ENCODE measurements around the gene KRTCAP2. TPM values are rescaled to one million over a fixed set of nuclear protein-coding genes. Genes with fewer than 3 reads are reported as not detected.
"Not testable (repeated sequence)": the region's sequence is repeated elsewhere in the genome, so short reads cannot be mapped to it uniquely, and the experiment has no call there.

The KRTCAP2 gene
- total RNA-seq, 1 donor from 2014 or later, result 173 TPM

DNA sequence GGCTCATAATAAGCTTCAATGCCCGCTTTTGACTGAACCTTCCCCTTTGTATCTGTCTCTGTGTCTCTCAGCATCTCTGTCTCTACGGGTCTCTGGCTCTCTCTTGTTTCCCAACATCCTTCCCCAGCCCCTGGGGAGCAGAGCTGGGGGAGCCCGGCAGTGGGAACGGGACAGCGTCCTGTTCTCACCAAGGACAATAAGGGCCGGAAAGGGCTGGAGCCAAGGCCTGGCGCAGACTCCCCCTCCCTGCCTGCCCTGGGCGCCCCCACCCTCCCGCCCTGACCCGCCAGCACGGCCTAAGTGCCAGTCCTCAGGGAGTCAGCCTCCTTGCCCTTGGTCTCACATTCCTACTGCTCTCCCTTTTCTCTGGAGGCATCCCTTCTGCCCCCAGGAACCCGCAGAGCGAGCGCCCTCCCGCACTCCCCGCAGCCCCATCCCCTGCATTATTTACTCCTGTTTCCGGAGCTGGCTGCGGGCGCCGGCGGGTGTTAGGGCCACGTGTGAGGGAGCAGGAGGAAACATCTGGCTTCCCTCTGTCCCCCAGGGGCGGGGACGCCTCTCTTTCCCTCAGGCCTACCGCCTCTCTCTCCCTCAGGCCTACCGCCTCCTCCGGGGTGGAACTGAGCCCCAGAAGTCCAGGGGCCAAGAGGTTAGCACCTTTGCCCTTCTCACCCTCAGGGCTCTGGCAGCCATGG, 6.5 kb downstream of the KRTCAP2 start:
- peak overlapping the region; percentile 98 for H3K27ac Mint-ChIP-seq (ENCODE audit: unreplicated experiment)

GRCh38 chr1:155166051-155166470, 7.0 kb downstream of the KRTCAP2 start:
- no peak for TF ChIP-seq CTCF (IDR thresholded peaks at IDR 0.05; ENCODE audit: unreplicated experiment)
- no peaks in the 10 kb centered on the region for H3K9me3 Mint-ChIP-seq (ENCODE audit: unreplicated experiment)
- H3K36me3 Mint-ChIP-seq (ENCODE audit: low read depth, unreplicated experiment), result peaks cover 12% of the 10 kb centered on the region
- peaks cover 18% of the 10 kb centered on the region for H3K4me1 Mint-ChIP-seq (ENCODE audit: unreplicated experiment)
- peak; percentile 46 for DNase-seq (ENCODE audit: low spot score)
- H3K27ac Mint-ChIP-seq (ENCODE audit: unreplicated experiment), result peak overlapping the region; percentile 98
- H3K27me3 Mint-ChIP-seq (ENCODE audit: unreplicated experiment), result peaks cover 6% of the 10 kb centered on the region
- peak overlapping the region; percentile 79 for H3K4me3 Mint-ChIP-seq (ENCODE audit: unreplicated experiment)

More for the DNA sequence above, 6.5 kb downstream of the KRTCAP2 start:
- no peak for TF ChIP-seq CTCF (IDR thresholded peaks at IDR 0.05; ENCODE audit: unreplicated experiment)
- Mint-ChIP-seq H3K9me3 (ENCODE audit: unreplicated experiment) (no peaks in the 10 kb centered on the region), H3K4me1 (ENCODE audit: unreplicated experiment) (peaks cover 18% of the 10 kb centered on the region), H3K27me3 (ENCODE audit: unreplicated experiment) (peaks cover 6% of the 10 kb centered on the region), H3K4me3 (ENCODE audit: unreplicated experiment) (peak overlapping the region; percentile 85), H3K36me3 (ENCODE audit: low read depth, unreplicated experiment) (peaks cover 12% of the 10 kb centered on the region)
- peak; percentile 84 for DNase-seq (ENCODE audit: low spot score)

DNA sequence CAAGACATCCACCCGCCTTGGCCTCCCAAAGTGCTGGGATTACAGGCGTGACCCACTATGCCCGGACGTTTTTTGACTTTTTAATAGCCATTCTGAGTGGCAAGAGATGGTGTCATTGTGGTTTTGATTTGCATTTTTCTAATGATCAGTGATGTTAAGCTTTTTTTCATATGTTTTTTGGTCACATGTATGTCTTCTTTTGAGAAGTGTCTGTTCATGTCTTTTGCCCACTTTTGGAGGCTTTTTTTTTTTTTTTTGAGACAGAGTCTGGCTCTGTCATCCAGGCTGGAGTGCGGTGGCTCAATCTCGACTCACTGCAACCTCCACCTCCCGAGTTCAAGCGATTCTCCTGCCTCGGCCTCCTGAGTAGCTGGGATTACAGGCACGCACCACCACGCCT, 8.5 kb downstream of the KRTCAP2 start:
- not testable (repeated sequence) for H3K27ac Mint-ChIP-seq (ENCODE audit: unreplicated experiment); H3K4me3 Mint-ChIP-seq (ENCODE audit: unreplicated experiment); H3K36me3 Mint-ChIP-seq (ENCODE audit: low read depth, unreplicated experiment); DNase-seq (ENCODE audit: low spot score); H3K9me3 Mint-ChIP-seq (ENCODE audit: unreplicated experiment); H3K27me3 Mint-ChIP-seq (ENCODE audit: unreplicated experiment)
- H3K4me1 Mint-ChIP-seq (ENCODE audit: unreplicated experiment), result peaks cover 18% of the 10 kb centered on the region

DNA sequence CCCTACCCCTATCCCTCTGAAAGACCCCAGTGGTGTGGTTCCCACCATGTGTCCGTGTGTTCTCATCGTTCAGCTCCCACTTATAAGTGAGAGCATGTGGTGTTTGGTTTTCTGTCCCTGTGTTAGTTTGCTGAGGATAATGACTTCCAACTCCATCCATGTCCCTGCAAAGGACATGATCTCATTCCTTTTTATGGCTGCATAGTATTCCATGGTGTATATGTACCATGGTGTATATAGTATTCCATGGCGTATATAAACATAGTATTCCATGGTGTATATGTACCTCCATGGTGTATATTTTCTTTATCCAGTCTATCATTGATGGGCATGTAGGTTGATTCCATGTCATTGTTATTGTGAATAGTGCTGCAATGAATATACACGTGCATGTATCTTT, 9.3 kb downstream of the KRTCAP2 start:
- not testable (repeated sequence) for H3K4me3 Mint-ChIP-seq (ENCODE audit: unreplicated experiment); H3K27ac Mint-ChIP-seq (ENCODE audit: unreplicated experiment); H3K9me3 Mint-ChIP-seq (ENCODE audit: unreplicated experiment); DNase-seq (ENCODE audit: low spot score); H3K36me3 Mint-ChIP-seq (ENCODE audit: low read depth, unreplicated experiment); H3K27me3 Mint-ChIP-seq (ENCODE audit: unreplicated experiment)
- peaks cover 18% of the 10 kb centered on the region for H3K4me1 Mint-ChIP-seq (ENCODE audit: unreplicated experiment)

- not testable (repeated sequence) for DNase-seq (ENCODE audit: low spot score); H3K27me3 Mint-ChIP-seq (ENCODE audit: unreplicated experiment); H3K4me3 Mint-ChIP-seq (ENCODE audit: unreplicated experiment); H3K36me3 Mint-ChIP-seq (ENCODE audit: low read depth, unreplicated experiment); H3K27ac Mint-ChIP-seq (ENCODE audit: unreplicated experiment); H3K9me3 Mint-ChIP-seq (ENCODE audit: unreplicated experiment)
- H3K4me1 Mint-ChIP-seq (ENCODE audit: unreplicated experiment), result peaks cover 15% of the 10 kb centered on the region
Measured at GRCh38 chr1:155162631-155163030, 10.5 kb downstream of the KRTCAP2 start.

DNA sequence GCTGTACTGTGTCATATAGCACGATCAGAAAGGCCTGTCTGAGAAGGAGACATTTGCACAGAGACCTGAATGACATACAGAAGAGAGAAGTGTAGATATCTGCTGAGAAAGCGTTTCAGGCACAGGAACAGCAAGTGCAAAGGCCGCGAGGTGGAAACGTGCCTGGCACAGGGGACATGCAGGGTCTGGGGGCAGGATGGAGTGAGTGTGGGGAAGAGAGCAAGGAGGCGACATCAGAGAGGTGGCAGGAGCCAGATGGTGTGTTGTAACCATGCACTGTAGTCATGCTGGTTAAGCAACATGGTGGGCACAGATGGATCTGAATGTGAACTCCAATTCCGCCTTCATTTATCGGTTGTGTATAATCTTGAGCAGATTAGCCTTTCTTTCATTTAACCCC, 13.0 kb downstream of the KRTCAP2 start:
- no peaks in the 10 kb centered on the region for H3K36me3 Mint-ChIP-seq (ENCODE audit: low read depth, unreplicated experiment)
- peaks cover 4% of the 10 kb centered on the region for H3K27me3 Mint-ChIP-seq (ENCODE audit: unreplicated experiment)
- H3K9me3 Mint-ChIP-seq (ENCODE audit: unreplicated experiment), result no peaks in the 10 kb centered on the region

More for the DNA sequence above, 13.0 kb downstream of the KRTCAP2 start:
- no peak for DNase-seq (ENCODE audit: low spot score)
- Mint-ChIP-seq H3K4me3 (ENCODE audit: unreplicated experiment) (peak overlapping the region; percentile 35), H3K27ac (ENCODE audit: unreplicated experiment) (no peak overlapping the region), H3K4me1 (ENCODE audit: unreplicated experiment) (no peaks in the 10 kb centered on the region)
- no peak for TF ChIP-seq CTCF (IDR thresholded peaks at IDR 0.05; ENCODE audit: unreplicated experiment)
